T-helper 2 cell treated with Interferon-gamma antibody and Interleukin-4, amounts not matched to agents 100 ng/mL and 5 ng/mL, for 36 hours (primary cell): ENCODE results near the gene LNPK. TPM values are rescaled to one million over a fixed set of nuclear protein-coding genes. Genes with fewer than 3 reads are reported as not detected.
"Not testable (repeated sequence)": the region's sequence is repeated elsewhere in the genome, so short reads cannot be mapped to it uniquely, and the experiment has no call there.

Experiments
- intact Hi-C: fragments of 100-400 bp; cut with micrococcal nuclease; formaldehyde crosslinking; loops from one replicate; pipeline ENCODE4 v1.15.1; 2023
- total RNA-seq: library from RNA; stranded (reverse); gene quantifications from 2 replicates; pipeline ENCODE4 v1.2.3, GENCODE V29; 2022

Gene LNPK
- total RNA-seq, 1 donor from 2014 or later = 38.7 TPM

DNA sequence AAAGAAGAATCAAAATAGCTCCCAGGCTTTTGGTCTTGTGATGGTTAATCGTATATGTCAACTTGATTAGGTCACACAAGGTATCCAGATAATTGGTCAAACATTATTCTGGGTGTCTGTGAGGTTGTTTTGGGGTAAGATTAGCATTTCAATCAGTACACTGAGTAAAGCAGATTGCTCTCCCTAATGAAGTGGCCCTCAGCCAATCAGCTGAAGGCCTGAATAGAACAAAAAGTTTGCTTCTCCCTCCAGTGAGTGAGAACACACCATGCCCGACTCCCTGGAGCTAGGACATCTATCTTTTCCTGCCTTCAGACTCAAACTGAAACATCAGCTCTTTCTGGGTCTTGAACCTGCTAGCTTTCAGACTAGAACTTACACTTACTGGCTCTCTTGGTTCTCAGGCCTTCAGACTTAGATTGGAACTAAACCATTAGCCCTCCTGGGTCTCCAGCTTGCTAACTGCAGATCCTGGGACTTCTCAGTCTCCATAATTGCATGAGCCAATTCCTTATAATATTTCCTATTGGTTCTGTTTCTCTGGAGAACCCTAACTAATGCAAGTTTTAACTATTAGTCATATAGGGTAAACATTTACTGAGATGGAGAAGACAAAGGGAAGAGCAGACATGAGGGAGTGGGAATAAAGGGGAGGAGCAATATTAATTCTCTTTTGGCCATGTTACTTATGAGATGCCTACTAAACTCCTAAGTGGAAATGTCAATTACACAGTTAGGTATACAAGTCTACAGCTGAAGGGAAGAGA is 25.5 kb downstream of the LNPK start:
- intact Hi-C loops = no loop called here

DNA sequence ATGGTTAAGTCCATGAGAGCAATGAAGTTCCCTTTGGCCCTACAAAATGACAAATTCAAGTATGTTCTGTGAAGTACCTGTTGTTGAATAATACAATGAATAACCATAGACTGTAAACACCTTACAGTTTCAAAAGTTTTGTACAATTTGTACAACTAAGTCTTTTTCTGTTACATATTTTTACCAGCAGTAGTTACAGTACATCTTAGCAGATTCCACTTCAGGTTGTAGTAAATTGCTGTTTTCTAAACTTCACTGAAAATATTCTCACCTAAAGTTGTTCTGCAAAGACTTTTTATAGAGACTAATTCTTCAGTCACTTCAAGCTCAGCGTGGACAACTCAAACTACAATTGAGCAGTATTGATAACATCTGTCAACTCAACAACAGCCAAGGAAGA is 28.7 kb downstream of the LNPK start:
- intact Hi-C loops = no loop called here

DNA sequence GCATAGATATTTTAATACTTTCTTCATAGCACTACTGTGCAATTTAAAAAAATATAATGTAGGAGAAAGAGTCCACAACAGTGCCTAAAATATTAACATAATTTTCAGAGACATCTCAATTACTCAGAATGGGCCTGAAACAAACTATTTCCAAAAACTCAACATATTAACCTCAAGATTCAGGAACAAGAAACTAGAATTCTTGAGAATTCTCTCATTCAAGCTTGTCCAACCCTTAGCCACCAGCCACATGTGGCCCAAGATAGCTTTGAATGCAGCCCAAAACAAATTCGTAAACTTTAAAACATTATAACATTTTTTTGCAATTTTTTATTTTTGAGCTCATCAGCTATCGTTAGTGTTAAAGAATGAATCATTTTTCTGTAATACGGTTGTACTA is 35.2 kb downstream of the LNPK start:
- intact Hi-C loops = no loop called here

DNA sequence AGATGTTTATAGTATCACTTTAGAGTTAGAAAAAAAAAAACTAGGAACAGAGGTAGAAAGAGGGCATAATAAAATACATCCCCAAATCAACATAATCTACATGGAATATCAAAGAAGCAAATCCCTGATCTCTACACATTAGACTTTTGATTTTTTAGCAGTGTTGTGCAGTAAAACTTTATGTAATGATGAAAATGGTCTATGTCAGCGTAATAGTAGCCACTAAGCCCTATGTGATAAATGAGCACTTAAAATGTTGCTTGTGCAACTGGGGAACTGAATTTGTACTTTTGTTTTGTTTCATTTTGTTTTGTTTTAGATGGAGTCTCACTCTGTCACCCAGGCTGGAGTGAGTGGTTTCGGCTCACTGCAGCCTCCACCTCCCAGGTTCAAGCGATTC is 36.3 kb downstream of the LNPK start:
- intact Hi-C loops = no loop called here

DNA sequence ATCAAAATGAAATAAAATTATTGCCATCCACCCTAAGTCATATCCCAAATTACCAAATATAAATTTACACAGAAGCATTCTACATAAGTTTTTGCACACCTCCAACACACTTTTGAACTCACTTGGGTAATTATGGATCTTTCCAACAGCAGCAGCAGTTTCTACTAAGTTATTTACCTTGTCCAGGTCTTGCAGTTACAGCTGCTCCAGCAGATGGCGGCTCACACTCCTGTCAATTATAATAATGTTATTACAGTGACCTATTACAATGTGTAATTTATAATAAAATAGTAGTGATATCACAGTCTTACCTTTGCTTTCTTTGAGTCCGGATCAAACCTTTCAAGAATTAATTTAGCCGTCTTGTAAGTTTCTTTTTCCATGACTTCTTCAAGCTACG is 37.9 kb downstream of the LNPK start:
- intact Hi-C loops = no loop called here

DNA sequence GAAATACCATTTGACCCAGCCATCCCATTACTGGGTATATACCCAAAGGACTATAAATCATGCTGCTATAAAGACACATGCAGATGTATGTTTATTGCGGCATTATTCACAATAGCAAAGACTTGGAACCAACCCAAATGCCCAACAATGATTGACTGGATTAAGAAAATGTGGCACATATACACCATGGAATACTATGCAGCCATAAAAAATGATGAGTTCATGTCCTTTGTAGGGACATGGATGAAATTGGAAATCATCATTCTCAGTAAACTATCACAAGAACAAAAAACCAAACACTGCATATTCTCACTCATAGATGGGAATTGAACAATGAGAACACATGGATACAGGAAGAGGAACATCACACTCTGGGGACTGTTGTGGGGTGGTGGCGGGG is 38.9 kb downstream of the LNPK start:
- intact Hi-C loops = not testable (repeated sequence)

DNA sequence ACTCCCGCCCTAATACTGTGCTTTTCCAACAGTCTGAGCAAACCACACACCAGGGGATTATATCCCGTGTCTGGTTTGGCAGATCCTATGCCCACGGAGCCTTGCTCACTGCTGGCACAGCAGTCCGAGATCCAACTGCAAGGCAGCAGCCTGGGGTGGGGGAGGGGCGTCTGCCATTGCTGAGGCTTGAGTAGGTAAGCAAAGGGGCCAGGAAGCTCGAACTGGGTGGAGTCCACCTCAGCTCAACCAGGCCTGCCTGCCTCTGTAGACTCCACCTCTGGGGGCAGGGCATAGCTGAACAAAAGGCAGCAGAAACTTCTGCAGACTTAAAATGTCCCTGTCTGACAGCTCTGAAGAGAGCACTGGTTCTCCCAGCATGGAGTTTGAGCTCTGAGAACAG is 44.2 kb downstream of the LNPK start:
- intact Hi-C loops = no loop called here

DNA sequence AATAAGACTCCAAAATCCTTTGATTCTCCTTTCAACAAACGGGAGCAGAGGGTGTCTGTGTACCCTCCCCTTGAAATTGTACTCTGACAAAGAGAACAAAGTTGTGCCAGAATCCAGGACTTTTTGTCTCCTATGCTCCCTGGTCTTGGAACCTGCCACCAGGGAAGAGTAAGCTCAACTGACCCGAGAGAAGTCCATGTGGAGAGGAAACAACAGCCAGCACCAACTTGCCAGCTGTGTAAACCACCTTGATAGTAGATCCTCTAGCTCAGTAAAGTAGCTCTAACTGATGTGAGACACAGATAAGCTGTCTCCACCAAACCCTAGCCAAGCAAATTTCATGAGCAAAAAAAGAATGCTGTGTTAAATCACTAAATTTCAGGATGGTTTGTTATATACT is 46.9 kb downstream of the LNPK start:
- intact Hi-C loops = no loop called here

DNA sequence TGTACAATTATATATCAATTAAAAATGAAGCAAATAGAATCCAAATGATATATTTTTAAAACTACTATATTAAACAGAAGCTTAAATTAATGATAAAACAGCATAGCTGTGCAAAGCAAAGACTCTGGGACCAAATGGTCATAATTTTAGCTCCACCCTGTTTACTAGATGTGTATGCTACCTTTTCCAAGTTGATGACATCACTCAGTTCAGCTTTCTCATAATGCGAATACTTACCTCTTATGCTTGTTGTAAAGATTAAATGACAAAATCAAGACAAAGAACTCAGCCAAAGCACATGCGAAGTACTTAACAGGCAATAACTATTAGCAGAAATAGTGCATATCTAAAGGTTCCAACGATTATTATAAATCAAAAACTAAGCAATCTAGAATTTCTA is 51.6 kb downstream of the LNPK start:
- intact Hi-C loops = no loop called here

DNA sequence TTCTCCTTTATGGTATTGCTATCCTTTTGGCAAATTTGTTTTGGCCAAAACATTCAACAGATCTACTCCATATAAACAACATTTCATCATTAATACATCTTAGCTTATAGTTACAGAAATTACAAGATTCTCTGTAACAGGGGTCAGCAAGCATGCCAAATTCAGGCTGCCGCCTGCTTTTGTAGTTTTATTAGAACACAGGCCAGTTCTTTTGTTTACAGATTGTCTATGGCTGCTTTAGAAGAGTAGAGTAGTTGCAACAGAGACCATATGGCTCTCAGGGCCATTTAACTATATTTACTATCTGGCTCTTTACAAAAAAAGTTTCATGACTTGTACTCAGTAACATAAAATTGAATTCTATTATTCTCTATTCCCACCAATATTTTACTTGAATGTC is 53.9 kb downstream of the LNPK start:
- intact Hi-C loops = no loop called here

DNA sequence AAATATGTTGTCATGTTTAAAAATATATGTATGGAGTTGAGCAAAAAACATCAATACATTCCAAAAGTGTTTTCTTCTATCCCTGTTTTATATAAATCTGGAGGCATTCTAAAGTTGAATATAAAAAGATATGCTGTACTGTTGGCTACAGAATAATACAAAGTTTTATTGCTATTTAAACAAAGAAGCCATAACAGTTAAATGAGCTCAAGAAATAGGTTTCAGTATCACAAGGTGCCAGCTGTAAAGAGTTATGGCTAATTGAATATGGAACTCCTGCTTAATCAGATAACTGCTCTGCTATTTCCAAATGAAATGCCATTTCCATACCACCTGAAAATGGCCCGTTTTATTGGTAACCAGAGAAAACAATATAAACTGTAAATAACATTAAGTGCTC is 55.0 kb downstream of the LNPK start:
- intact Hi-C loops = no loop called here

DNA sequence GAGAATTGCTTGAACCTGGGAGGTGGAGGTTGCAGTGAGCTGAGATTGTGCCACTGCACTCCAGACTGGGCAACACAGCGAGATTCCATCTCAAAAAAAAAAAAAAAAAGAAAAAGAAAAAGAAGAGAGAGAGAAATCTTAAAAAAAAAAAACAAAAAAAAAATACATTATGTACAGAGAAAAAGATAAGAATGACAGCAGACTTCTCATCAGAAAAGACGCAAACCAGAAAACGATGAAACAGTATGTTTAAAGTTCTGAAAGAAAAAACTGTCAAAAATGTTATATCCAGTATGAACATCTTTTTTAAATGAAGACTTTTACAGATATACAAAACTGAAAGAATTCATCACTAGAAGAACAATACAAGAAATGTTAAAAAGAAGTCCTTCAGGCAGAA is 60.4 kb downstream of the LNPK start:
- intact Hi-C loops = loop anchor here (2.0 kb wide), 1 partner anchor 71 kb away; no protein-coding TSS in a partner anchor

DNA sequence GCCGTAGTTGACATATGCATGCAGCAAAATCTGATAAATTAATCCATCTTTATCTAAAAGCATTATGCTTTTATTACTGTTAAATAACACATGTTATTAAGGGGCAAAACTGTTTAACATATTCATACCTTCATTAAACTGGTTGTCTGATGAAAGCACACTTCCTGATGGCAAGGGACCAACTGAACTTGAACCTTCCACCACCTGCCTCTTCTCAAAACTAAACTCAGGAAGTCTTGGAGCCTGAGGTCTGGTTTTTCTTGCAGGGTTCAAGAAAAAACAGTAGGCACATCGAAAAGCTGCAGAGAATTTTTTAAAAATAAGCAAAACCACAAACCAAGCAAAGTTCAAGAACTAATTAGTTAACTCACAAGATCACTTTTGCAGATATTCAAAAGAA is 64.9 kb downstream of the LNPK start:
- intact Hi-C loops = no loop called here

DNA sequence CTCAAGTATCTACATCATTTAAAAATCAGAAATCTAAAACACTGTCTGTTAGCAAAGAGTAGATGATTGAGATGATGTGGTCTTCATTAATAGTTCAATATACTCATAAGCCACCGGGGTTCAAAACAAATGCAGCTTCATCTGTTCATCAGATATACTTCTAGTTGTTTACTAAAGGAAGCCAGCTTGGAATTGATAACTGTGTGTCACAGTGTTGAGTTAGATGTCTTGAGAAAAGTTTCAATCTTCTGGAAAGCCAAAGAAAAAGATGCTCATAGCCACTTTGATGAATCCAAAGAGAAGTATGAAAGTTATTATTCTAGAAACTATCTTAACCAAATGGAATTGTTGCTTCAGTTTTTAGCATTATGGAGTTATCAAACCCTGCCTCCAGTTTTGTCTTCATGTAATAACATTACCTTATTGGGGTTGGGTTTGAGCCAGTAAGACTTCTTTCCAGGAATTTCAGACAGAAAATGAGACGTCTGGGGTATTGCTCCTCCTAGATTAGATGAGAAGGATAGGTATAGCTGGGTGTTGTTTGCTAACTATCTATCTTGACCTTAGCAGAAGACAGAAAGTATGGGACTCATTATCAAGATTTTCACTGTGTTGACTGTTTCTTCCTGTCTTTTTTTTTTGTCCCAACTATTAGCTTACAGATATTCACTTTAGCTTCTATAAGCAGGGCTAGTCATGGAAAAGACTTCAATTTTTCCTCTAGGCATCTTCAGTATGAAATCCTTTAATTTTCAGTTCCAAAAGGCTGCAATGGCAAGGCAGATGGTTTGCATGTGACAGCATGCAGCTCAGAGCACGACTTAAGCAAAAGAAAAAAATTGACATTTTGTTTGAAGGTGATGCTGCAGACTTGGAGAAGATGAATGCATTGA is 66.5 kb downstream of the LNPK start:
- intact Hi-C loops = no loop called here

DNA sequence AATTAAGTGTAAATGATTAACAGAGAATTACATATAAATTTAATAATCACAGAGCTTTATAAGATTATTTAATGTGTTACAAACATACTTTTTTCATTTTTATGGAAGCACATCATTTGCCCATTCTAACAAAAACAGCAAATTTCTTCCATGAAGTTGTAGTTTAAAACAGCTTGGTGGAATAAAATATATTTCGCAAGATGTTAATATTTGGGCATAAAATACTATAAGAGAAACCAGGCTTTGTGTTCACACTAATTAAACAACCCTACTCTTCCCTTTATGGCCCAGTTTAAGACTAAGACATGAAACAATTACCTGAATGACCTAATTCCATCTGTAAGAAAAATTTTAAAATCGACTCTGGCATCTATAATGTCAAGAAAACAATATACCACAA is 69.4 kb downstream of the LNPK start:
- intact Hi-C loops = no loop called here

DNA sequence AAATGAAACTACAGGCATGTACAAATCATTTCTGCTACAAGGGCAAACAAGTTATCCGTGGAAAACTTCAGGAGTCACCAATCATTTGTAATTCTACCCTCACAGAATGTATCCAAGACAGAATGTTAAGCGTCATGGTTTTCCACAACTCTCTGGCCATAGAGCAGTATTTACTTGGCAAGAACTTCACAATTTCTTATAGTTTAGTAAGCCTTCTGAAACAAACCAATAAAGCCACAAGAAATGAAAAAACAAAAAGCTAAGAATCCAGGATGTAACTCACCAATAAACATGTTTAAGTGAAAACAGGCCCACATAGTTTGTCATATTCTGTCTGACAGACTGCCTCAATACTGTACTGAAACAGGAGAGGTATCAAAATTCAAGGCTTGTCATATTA is 70.3 kb downstream of the LNPK start:
- intact Hi-C loops = no loop called here

DNA sequence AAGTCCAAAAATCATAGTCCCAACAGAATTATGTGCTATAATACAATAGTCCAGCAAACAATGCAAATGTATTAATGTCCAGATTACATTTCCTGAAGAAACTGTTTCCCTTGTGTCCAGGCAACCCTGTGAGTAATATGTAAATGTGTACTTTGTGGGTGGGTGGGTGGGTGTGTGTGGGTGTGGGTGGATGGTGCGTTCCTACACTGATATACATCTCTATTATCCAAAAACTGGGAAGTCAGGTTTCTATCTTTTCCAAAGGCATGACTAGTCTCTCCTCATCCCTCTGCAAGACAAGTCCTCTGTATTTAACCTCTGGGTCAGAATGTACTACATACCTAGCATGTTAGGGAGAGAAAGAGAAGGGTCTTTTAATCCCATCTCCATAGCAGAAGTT is 71.6 kb downstream of the LNPK start:
- intact Hi-C loops = no loop called here

DNA sequence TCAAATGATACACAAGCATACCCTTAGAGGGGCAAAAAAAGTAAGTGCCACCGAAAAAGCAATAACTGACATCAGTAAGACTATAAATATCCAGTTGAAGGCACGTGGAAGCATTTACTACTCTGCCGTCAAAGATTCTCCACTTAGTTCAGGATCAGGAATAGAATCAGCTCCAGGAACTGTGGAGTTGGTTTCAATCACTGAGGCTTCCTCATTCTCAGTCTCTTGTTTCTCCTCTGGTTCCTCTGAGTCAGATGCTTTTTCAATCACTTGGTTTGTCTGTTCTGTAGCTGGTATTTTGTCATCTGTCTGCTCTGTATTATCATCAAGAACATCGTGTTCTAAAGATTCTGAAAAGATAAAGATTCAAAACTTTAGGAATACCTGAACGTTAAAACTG is 72.2 kb downstream of the LNPK start:
- intact Hi-C loops = no loop called here

DNA sequence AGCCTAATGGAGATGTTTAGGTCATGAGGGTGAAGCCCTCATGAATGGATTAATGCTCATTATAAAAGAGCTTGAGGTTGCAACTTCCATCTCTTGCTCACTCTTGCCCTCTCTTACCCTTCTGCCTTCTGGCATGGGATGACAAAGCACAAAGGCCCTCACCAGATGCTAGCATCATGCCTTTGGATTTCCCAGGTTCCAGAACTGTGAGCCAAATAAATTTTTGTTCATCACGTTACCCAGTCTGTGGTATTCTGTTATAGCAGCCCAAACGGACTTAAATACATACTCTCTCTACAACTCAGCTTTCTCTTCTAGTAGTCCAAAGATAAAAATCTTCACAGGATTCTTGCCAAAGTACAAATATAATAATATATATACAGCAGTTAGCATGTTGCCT is 75.8 kb downstream of the LNPK start:
- intact Hi-C loops = no loop called here

DNA sequence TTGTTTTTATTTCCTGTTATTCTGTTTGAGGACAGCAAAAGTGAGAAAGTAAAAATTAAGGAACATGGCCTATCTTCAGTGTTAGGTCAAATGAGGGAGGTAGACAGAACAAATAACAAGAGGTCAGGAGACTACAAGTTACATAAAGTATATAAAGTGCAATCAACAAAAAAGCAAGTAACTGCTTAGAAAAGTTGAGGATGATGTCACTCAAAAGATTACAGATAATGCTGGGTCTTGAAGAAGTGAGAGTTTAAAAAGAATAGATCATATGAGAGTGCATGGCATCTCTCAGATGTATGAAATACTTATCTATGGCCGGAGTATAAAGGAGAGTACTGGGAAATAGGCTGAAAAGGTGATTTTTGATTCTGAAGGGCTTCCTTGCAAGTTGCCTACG is 79.9 kb downstream of the LNPK start:
- intact Hi-C loops = no loop called here

DNA sequence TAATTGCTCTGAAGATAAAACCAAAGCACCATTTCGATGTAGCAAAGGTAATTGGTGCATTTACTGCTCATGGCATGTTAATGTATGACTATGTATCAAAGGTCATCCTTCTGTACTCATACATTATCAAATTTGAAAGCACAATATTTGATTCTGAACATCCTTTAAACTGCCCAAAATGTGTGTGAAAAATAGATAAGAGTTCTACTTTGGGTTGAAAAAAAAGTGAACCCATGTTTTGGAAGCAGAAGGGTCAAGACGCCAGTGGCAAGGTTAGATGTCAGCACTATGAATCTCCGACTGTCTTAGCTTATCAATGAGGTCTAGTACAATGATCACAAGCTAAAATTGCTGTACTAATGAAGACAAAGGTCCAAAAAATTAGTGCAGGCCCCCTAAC is 83.1 kb downstream of the LNPK start:
- intact Hi-C loops = no loop called here

DNA sequence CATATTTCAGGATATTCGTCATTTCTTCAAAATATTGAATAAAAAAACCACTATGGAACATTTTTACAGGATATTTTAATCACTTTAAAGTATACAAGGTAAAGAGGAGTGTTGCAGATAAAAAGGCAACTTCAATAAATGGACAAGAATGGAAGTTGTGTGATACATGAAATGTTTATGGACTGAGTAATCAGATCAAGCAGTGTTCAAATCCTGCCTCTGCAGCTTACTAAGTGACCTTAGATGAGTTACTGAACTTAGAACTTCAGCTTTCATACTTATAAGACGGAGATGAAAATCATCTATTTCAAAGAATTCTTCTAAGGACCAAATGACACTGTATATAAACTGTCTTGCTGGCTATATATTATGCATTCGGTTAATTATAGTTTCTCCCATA is 87.2 kb downstream of the LNPK start:
- intact Hi-C loops = no loop called here
